Umbilical cord (tissue), 2 donors: ENCODE measurements around the gene C11orf91. TPM values are rescaled to one million over a fixed set of nuclear protein-coding genes. Genes with fewer than 3 reads are reported as not detected.

Source experiments
- DNase-seq: peaks from one replicate; pipeline ENCODE4 v3.0.0-alpha.2; 2015; ENCODE audit warnings: low spot score
- total RNA-seq: library from RNA; depleted of rRNA; stranded (reverse); fragments of >200 nt; gene quantifications from one replicate; pipeline ENCODE4 v1.2.3, GENCODE V29; 2014; ENCODE audit warnings: low replicate concordance; ENCODE audit not compliant: insufficient read depth

Gene C11orf91
- total RNA-seq, 1 donor from 2014 or later, result 2.2 TPM

GRCh38 chr11:33651990-33652389 is 48.6 kb downstream of the C11orf91 start:
- DNase-seq, result no peak

GRCh38 chr11:33651555-33651954 is 49.1 kb downstream of the C11orf91 start:
- DNase-seq, result no peak

GRCh38 chr11:33649944-33650343 is 50.7 kb downstream of the C11orf91 start:
- no peak for DNase-seq

Other genes with a start within 250 kb of the C11orf91 start
- 67.9 TPM for gene CD59, start 35.6 kb upstream of the C11orf91 start, total RNA-seq
- 61.6 TPM for gene FBXO3, start 73.7 kb upstream of the C11orf91 start, total RNA-seq
- gene LMO2, start 191.2 kb upstream of the C11orf91 start, total RNA-seq, result 10.8 TPM